ENCODE data around the gene VOPP1.
"Not testable (repeated sequence)": the region's sequence is repeated elsewhere in the genome, so short reads cannot be mapped to it uniquely, and the experiment has no call there.

VOPP1 gene

DNA sequence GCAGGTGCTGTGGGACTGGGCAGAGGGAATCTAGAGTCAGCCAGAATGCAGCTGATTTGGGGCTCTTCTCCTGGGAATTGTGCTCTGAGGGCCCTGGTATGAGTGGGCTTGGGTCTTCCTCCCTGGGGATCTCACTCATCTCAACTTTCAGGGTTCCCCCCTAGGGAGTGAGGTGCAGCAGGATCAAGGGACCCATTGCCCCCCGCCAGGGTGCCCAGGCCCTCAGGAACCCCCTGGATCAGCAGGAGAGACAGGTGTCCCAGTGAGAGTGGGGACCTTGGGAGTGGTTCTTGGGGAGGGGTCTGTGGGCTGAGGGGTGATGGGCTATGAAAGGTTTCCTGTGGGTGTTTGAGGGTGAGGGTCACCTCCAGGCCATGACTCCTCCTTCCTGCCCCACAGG is 17.6 kb upstream of the VOPP1 start:
- TF ChIP-seq, protein P1, sequence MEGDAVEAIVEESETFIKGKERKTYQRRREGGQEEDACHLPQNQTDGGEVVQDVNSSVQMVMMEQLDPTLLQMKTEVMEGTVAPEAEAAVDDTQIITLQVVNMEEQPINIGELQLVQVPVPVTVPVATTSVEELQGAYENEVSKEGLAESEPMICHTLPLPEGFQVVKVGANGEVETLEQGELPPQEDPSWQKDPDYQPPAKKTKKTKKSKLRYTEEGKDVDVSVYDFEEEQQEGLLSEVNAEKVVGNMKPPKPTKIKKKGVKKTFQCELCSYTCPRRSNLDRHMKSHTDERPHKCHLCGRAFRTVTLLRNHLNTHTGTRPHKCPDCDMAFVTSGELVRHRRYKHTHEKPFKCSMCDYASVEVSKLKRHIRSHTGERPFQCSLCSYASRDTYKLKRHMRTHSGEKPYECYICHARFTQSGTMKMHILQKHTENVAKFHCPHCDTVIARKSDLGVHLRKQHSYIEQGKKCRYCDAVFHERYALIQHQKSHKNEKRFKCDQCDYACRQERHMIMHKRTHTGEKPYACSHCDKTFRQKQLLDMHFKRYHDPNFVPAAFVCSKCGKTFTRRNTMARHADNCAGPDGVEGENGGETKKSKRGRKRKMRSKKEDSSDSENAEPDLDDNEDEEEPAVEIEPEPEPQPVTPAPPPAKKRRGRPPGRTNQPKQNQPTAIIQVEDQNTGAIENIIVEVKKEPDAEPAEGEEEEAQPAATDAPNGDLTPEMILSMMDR (IDR thresholded peaks at IDR 0.05; ENCODE audit: borderline replicate concordance, insufficient read depth, low read depth, low read length), result no peak
- H3K4me3 ChIP-seq (ENCODE audit: low read depth, low read length), result no peak overlapping the region

- no peak overlapping the region for H3K4me3 ChIP-seq (ENCODE audit: low read depth, low read length)
- TF ChIP-seq, protein P1 (IDR thresholded peaks at IDR 0.05; ENCODE audit: borderline replicate concordance, insufficient read depth, low read depth, low read length), result no peak
Observed at GRCh38 chr7:55588976-55589604, 16.8 kb upstream of the VOPP1 start.

GRCh38 chr7:55588379-55588699 is 16.0 kb upstream of the VOPP1 start:
- TF ChIP-seq, protein P1 (IDR thresholded peaks at IDR 0.05; ENCODE audit: borderline replicate concordance, insufficient read depth, low read depth, low read length), result no peak
- H3K4me3 ChIP-seq (ENCODE audit: low read depth, low read length), result no peak overlapping the region

DNA sequence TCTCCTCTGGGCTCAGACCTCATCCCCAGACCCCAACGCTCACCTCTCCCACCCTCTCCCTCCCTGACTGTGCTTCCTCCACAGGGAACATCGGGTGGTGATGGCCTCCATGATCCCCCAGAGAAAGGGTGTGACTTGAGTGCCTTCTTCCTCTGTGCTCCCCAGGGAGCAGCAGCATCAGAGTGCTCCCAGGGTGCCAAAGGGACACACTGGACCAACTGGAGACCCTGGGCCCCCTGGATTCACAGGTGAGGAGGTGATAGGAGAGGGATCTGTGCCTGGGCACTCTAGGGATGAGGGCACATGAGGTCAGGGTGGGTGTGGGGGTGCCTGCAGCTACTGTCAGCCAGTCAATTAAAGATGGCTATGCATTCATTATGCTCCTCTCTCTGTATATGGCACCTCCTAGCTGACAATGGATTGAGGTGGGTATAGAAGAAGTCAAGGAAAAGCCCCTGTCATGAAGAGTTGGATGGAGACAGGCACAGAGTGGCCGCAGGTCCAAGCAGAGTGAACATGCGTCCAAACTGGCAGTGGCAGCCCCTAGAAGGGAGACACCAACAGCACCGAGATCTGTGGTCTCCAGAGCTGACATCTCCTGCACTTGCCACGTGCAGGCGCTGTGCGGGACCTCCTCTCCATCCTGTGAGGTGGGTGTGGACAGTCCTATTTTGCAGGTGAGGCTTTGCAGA is 15.5 kb upstream of the VOPP1 start:
- H3K4me3 ChIP-seq (ENCODE audit: low read depth, low read length), result no peak overlapping the region
- TF ChIP-seq, protein P1 (IDR thresholded peaks at IDR 0.05; ENCODE audit: borderline replicate concordance, insufficient read depth, low read depth, low read length), result no peak

- not testable (repeated sequence) for H3K4me3 ChIP-seq (ENCODE audit: low read depth, low read length)
Observed at GRCh38 chr7:55582656-55583055, 10.4 kb upstream of the VOPP1 start.

- H3K4me3 ChIP-seq (ENCODE audit: low read depth, low read length), result no peak overlapping the region
- TF ChIP-seq, protein P1 (IDR thresholded peaks at IDR 0.05; ENCODE audit: borderline replicate concordance, insufficient read depth, low read depth, low read length), result no peak
Observed at GRCh38 chr7:55576753-55577152, 4.5 kb upstream of the VOPP1 start.

GRCh38 chr7:55575733-55576132 is 3.4 kb upstream of the VOPP1 start:
- H3K4me3 ChIP-seq (ENCODE audit: low read depth, low read length), result no peak overlapping the region
- TF ChIP-seq, protein P1 (IDR thresholded peaks at IDR 0.05; ENCODE audit: borderline replicate concordance, insufficient read depth, low read depth, low read length), result no peak
